HEK293 (cell line): ENCODE data around the gene METTL24.

ENCODE experiments used
- CTCF ChIA-PET: fragments of 350-600 bp; formaldehyde crosslinking; extraction: SDS; loops from one replicate; lab custom pipeline; 2021; ENCODE audit warnings: antibody characterized with exemption; lab: Yijun Ruan, JAX
- POLR2A ChIA-PET: fragments of 300-600 bp; formaldehyde crosslinking; extraction: SDS; loops from one replicate; lab custom pipeline; 2020; ENCODE audit warnings: antibody characterized with exemption, inconsistent platforms; lab: Yijun Ruan, JAX
- H3K27ac ChIP-seq: fragments of 200-500 bp; sonication (Bioruptor generic); 2 replicates; pipeline ENCODE4 v1.5.1; 2014; ENCODE audit warnings: low read depth, low read length, control low read depth, inconsistent platforms; ENCODE audit errors: extremely low read depth
- H3K36me3 ChIP-seq, 2 experiments: fragments of 200-500 bp in 1 of 2; sonication (Bioruptor generic) in 1 of 2; 1 replicate in 1 of 2; 2 replicates in 1 of 2; pipeline ENCODE4 v1.5.1; 2014 to 2017; ENCODE audit warnings: inconsistent platforms in 2 of 2, low read length in 2 of 2; ENCODE audit not compliant: control insufficient read depth in 2 of 2, insufficient read depth in 1 of 2
- H3K4me1 ChIP-seq: fragments of 200-500 bp; sonication (Bioruptor generic); 2 replicates; pipeline ENCODE4 v1.5.1; 2014; ENCODE audit warnings: mild to moderate bottlenecking, low read length, inconsistent platforms; ENCODE audit not compliant: control insufficient read depth, insufficient read depth
- H3K4me3 ChIP-seq: 2 replicates; pipeline ENCODE4 v1.5.1; 2011; ENCODE audit warnings: low read depth, mild to moderate bottlenecking, control low read depth, low read length, moderate library complexity
- H3K9me3 ChIP-seq: fragments of 200-500 bp; sonication (Bioruptor generic); 2 replicates; pipeline ENCODE4 v1.5.1; 2014; ENCODE audit warnings: low read depth, low read length, inconsistent platforms; ENCODE audit not compliant: control insufficient read depth, insufficient read depth
- HIC1 ChIP-seq: fragments of 450-650 bp; formaldehyde crosslinking; IDR thresholded peaks from 2 replicates; pipeline ENCODE4 v1.5.1; 2016; ENCODE audit warnings: missing biosample characterization, missing genetic modification characterization
- IKZF3 ChIP-seq: fragments of 450-650 bp; IDR thresholded peaks from 2 replicates; pipeline ENCODE4 v1.5.0; 2018; ENCODE audit warnings: missing biosample characterization, mild to moderate bottlenecking, missing genetic modification characterization, moderate library complexity
- INSM2 ChIP-seq: fragments of 450-650 bp; formaldehyde crosslinking; IDR thresholded peaks from 2 replicates; pipeline ENCODE4 v1.5.1; 2016; ENCODE audit warnings: missing biosample characterization, missing genetic modification characterization
- ZBTB10 ChIP-seq: fragments of 450-650 bp; formaldehyde crosslinking; IDR thresholded peaks from 2 replicates; pipeline ENCODE4 v1.5.1; 2016; ENCODE audit warnings: missing biosample characterization, missing genetic modification characterization
- ZFP69B ChIP-seq: fragments of 450-650 bp; formaldehyde crosslinking; IDR thresholded peaks from 2 replicates; pipeline ENCODE4 v1.5.1; 2016; ENCODE audit warnings: missing biosample characterization, missing genetic modification characterization
- ZIC2 ChIP-seq: fragments of 450-650 bp; formaldehyde crosslinking; IDR thresholded peaks from 2 replicates; pipeline ENCODE4 v1.5.1; 2016; ENCODE audit warnings: missing biosample characterization, missing genetic modification characterization
- ZNF114 ChIP-seq: fragments of 450-650 bp; formaldehyde crosslinking; IDR thresholded peaks from 2 replicates; pipeline ENCODE4 v1.5.0; 2017; ENCODE audit warnings: missing biosample characterization, missing genetic modification characterization
- ZNF140 ChIP-seq: fragments of 450-650 bp; formaldehyde crosslinking; IDR thresholded peaks from 2 replicates; pipeline ENCODE4 v1.5.1; 2016; ENCODE audit warnings: missing biosample characterization, missing genetic modification characterization
- ZNF214 ChIP-seq: fragments of 450-650 bp; formaldehyde crosslinking; IDR thresholded peaks from 2 replicates; pipeline ENCODE4 v1.5.1; 2017; ENCODE audit warnings: missing biosample characterization, mild to moderate bottlenecking, missing genetic modification characterization, borderline replicate concordance
- ZNF404 ChIP-seq: fragments of 450-650 bp; formaldehyde crosslinking; IDR thresholded peaks from 2 replicates; pipeline ENCODE4 v1.5.1; 2017; ENCODE audit warnings: missing biosample characterization, missing genetic modification characterization
- ZNF514 ChIP-seq: fragments of 450-650 bp; formaldehyde crosslinking; IDR thresholded peaks from 2 replicates; pipeline ENCODE4 v1.5.1; 2016; ENCODE audit warnings: missing biosample characterization, missing genetic modification characterization
- ZNF555 ChIP-seq: fragments of 450-650 bp; formaldehyde crosslinking; conservative IDR thresholded peaks from 2 replicates; pipeline ENCODE4 v1.5.1; 2017; ENCODE audit warnings: missing biosample characterization, mild to moderate bottlenecking, missing genetic modification characterization, inconsistent platforms
- ZNF561 ChIP-seq: fragments of 450-650 bp; IDR thresholded peaks from 2 replicates; pipeline ENCODE4 v1.5.1; 2018; ENCODE audit warnings: missing biosample characterization, missing genetic modification characterization, borderline replicate concordance
- ZNF571 ChIP-seq: fragments of 450-650 bp; formaldehyde crosslinking; IDR thresholded peaks from 2 replicates; pipeline ENCODE4 v1.5.0; 2017; ENCODE audit warnings: missing biosample characterization, missing genetic modification characterization
- ZNF660 ChIP-seq: fragments of 450-650 bp; IDR thresholded peaks from 2 replicates; pipeline ENCODE4 v1.5.1; 2018; ENCODE audit warnings: missing biosample characterization, mild to moderate bottlenecking, missing genetic modification characterization
- ZSCAN5A ChIP-seq: fragments of 450-650 bp; formaldehyde crosslinking; IDR thresholded peaks from 2 replicates; pipeline ENCODE4 v1.5.1; 2016; ENCODE audit warnings: missing biosample characterization, missing genetic modification characterization

METTL24 gene

GRCh38 chr6:110364364-110365105, 6.4 kb upstream of the METTL24 start:
- no peak for TF ChIP-seq ZNF571 (tag by site-specific recombination)
- no peak for TF ChIP-seq ZFP69B
- no peak for TF ChIP-seq ZNF561 (tag by site-specific recombination)
- TF ChIP-seq ZNF660 (tag by site-specific recombination): no peak
- TF ChIP-seq ZNF514 (tag by site-specific recombination): no peak
- no peak for TF ChIP-seq ZNF404 (tag by site-specific recombination)
- no peak for TF ChIP-seq ZIC2
- no peak for TF ChIP-seq ZBTB10
- TF ChIP-seq ZNF140: no peak
- TF ChIP-seq ZNF214 (tag by site-specific recombination): no peak
- no peak for TF ChIP-seq INSM2 (tag by site-specific recombination)
- TF ChIP-seq HIC1 (tag by site-specific recombination): no peak
- TF ChIP-seq ZNF114: no peak
- TF ChIP-seq IKZF3: no peak
- TF ChIP-seq, all 188 proteins: peak for 0
- H3K27ac ChIP-seq: no peak overlapping the region
- H3K4me3 ChIP-seq: no peak overlapping the region
- H3K9me3 ChIP-seq: no peaks in the 10 kb centered on the region
- ChIA-PET CTCF (interaction anchor here (0.6 to 2.5 kb wide), 3 partner anchors 23 to 98 kb away, joined by 3 to 12 read pairs (median 4); no protein-coding TSS in a partner anchor), POLR2A (interaction anchor here (0.6 kb wide), 1 partner anchor 389 kb away, joined by 3 read pairs; no protein-coding TSS in a partner anchor)
- no peaks in the 10 kb centered on the region for H3K36me3 ChIP-seq
- H3K4me1 ChIP-seq: no peaks in the 10 kb centered on the region

- ChIA-PET CTCF (interaction anchor here (0.6 kb wide), 1 partner anchor 97 kb away, joined by 3 read pairs; no protein-coding TSS in a partner anchor), POLR2A (no interaction called here)
- Histone ChIP-seq H3K4me1 (no peaks in the 10 kb centered on the region), H3K4me3 (no peak overlapping the region), H3K27ac (no peak overlapping the region), H3K36me3 (no peaks in the 10 kb centered on the region), H3K9me3 (no peaks in the 10 kb centered on the region)
- TF ChIP-seq ZSCAN5A (no peak), ZNF555 (tag by site-specific recombination) (peak; percentile 11; the same call in 1 of the 2 replicates)
These were observed 5.6 kb upstream of the METTL24 start for GRCh38 chr6:110363748-110364147.
